Endometrial microvascular endothelial cells (primary cell): ENCODE measurements around the gene COA5. TPM values are rescaled to one million over a fixed set of nuclear protein-coding genes. Genes with fewer than 3 reads are reported as not detected.

Experiments
- in situ Hi-C: cut with HindIII; loops from 2 replicates; pipeline ENCODE4 v1.10.0; 2017; ENCODE audit warnings: low sequenced_read_pairs, low pct_unique_long_range_greater_than_20kb; ENCODE audit errors: inconsistent ontology term
- total RNA-seq: library from RNA; depleted of rRNA; stranded (reverse); fragments of >200 nt; gene quantifications from one replicate; pipeline ENCODE4 v1.2.3, GENCODE V29; 2015; ENCODE audit errors: inconsistent ontology term

The COA5 gene
- total RNA-seq, 1 donor from 2014 or later, result 14.0 TPM

- in situ Hi-C loops, result no loop called here
Observed at GRCh38 chr2:98579926-98580325, 28.4 kb downstream of the COA5 start.

- in situ Hi-C loops, result no loop called here
Observed at GRCh38 chr2:98578231-98578630, 30.1 kb downstream of the COA5 start.

- in situ Hi-C loops, result no loop called here
Observed at GRCh38 chr2:98577313-98577712, 31.0 kb downstream of the COA5 start.

GRCh38 chr2:98576666-98577312 lies 31.5 kb downstream of the COA5 start:
- in situ Hi-C loops, result no loop called here

GRCh38 chr2:98573426-98573825 lies 34.9 kb downstream of the COA5 start:
- in situ Hi-C loops, result no loop called here

- in situ Hi-C loops, result no loop called here
Observed at GRCh38 chr2:98572676-98573075, 35.6 kb downstream of the COA5 start.

GRCh38 chr2:98572211-98572610 lies 36.1 kb downstream of the COA5 start:
- in situ Hi-C loops, result no loop called here

GRCh38 chr2:98571796-98572195 lies 36.5 kb downstream of the COA5 start:
- in situ Hi-C loops, result no loop called here

- in situ Hi-C loops, result no loop called here
Observed at GRCh38 chr2:98571121-98571701, 37.1 kb downstream of the COA5 start.

GRCh38 chr2:98570356-98570755 lies 38.0 kb downstream of the COA5 start:
- in situ Hi-C loops, result no loop called here

GRCh38 chr2:98569915-98570314 lies 38.4 kb downstream of the COA5 start:
- in situ Hi-C loops, result no loop called here

GRCh38 chr2:98569197-98569793 lies 39.0 kb downstream of the COA5 start:
- in situ Hi-C loops, result no loop called here

- in situ Hi-C loops, result no loop called here
Observed at GRCh38 chr2:98568161-98568956, 40.0 kb downstream of the COA5 start.

- in situ Hi-C loops, result no loop called here
Observed at GRCh38 chr2:98565941-98566340, 42.4 kb downstream of the COA5 start.

- in situ Hi-C loops, result no loop called here
Observed at GRCh38 chr2:98565286-98565860, 42.9 kb downstream of the COA5 start.

GRCh38 chr2:98564541-98565132 lies 43.7 kb downstream of the COA5 start:
- in situ Hi-C loops, result no loop called here

- in situ Hi-C loops, result no loop called here
Observed at GRCh38 chr2:98563394-98563793, 44.9 kb downstream of the COA5 start.

GRCh38 chr2:98561902-98562695 lies 46.2 kb downstream of the COA5 start:
- in situ Hi-C loops, result no loop called here
